Measurements from ENCODE around the gene SLC7A14. TPM values are rescaled to one million over a fixed set of nuclear protein-coding genes. Genes with fewer than 3 reads are reported as not detected.

The SLC7A14 gene
- total and polyA plus RNA-seq, 2 of the 4 experiments (the other 2 are of a cell fraction) = 2.7 to 6.8 TPM

- Histone ChIP-seq H4K5ac (ENCODE audit: low read depth, low read length) (no peak overlapping the region), H3K27ac (ENCODE audit: insufficient read depth, low read length) (peak overlapping the region; percentile 19)
- POLR2A ChIA-PET (ENCODE audit: unreplicated experiment) = no interaction called here
Measured at GRCh38 chr3:170614214-170614966, 28.5 kb upstream of the SLC7A14 start.

More at GRCh38 chr3:170614214-170614966, 28.5 kb upstream of the SLC7A14 start:
- TF ChIP-seq MAZ (IDR thresholded peaks at IDR 0.05; ENCODE audit: borderline replicate concordance, low read depth, low read length) (no peak), RFX5 (IDR thresholded peaks at IDR 0.05; ENCODE audit: low read depth, low read length) (peak; percentile 41; the same call in 1 of the 2 replicates), RCOR1 (IDR thresholded peaks at IDR 0.05; ENCODE audit: insufficient replicate concordance, low read length) (no peak), CEBPB (IDR thresholded peaks at IDR 0.05; ENCODE audit: low read depth, low read length) (peak; percentile 99), FOS (IDR thresholded peaks at IDR 0.05; ENCODE audit: low read depth, low read length) (peak; percentile 83), SMC3 (IDR thresholded peaks at IDR 0.05; ENCODE audit: low read depth, low read length) (no peak)
- TF ChIP-seq, protein P1, sequence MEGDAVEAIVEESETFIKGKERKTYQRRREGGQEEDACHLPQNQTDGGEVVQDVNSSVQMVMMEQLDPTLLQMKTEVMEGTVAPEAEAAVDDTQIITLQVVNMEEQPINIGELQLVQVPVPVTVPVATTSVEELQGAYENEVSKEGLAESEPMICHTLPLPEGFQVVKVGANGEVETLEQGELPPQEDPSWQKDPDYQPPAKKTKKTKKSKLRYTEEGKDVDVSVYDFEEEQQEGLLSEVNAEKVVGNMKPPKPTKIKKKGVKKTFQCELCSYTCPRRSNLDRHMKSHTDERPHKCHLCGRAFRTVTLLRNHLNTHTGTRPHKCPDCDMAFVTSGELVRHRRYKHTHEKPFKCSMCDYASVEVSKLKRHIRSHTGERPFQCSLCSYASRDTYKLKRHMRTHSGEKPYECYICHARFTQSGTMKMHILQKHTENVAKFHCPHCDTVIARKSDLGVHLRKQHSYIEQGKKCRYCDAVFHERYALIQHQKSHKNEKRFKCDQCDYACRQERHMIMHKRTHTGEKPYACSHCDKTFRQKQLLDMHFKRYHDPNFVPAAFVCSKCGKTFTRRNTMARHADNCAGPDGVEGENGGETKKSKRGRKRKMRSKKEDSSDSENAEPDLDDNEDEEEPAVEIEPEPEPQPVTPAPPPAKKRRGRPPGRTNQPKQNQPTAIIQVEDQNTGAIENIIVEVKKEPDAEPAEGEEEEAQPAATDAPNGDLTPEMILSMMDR (conservative IDR thresholded peaks at IDR 0.05; ENCODE audit: low read depth, low read length) = no peak
- no peak overlapping the region for H3K56ac ChIP-seq (ENCODE audit: extremely low read depth, insufficient read depth, low read length)
- CTCF ChIA-PET = interaction anchor here (1.1 kb wide), 1 partner anchor 197 kb away, joined by 3 read pairs; no protein-coding TSS in a partner anchor
- peak overlapping the region; percentile 29; the same call in 1 of the 2 replicates for H3K23ac ChIP-seq (ENCODE audit: low read depth, low read length)
- no peak overlapping the region for H3K4me2 ChIP-seq (ENCODE audit: low read depth, low read length)
- peak overlapping the region; percentile 87 for H3K14ac ChIP-seq (replicated peaks; ENCODE audit: low read depth, low read length)
- no peaks in the 10 kb centered on the region for H3K27me3 ChIP-seq (ENCODE audit: control insufficient read depth, insufficient read depth, low read length)
- 0 out of 4 replicates have a peak overlapping the region, but pooled peaks of 1 of the 2 experiments have one; percentile 60 for H4K8ac ChIP-seq (ENCODE audit: low read depth in 2 of 2, low read length in 2 of 2)
- H2AK9ac ChIP-seq (replicated peaks; ENCODE audit: low read depth, low read length, poor library complexity) = no peak overlapping the region
- peaks cover 5% of the 10 kb centered on the region for H3K9me1 ChIP-seq (ENCODE audit: insufficient read depth, low read length)
- no peaks in the 10 kb centered on the region for H4K20me1 ChIP-seq (ENCODE audit: insufficient read depth, low read length)
- H2BK5ac ChIP-seq (ENCODE audit: low read depth, low read length, poor library complexity, severe bottlenecking) = no peak overlapping the region
- ATAC-seq (ENCODE audit: low read depth) (peak; percentile 99), DNase-seq (peak; percentile 94)
- peak overlapping the region; percentile 78 for H2BK120ac ChIP-seq (ENCODE audit: low read depth, low read length)
- peak overlapping the region; percentile 70 for H2BK20ac ChIP-seq (ENCODE audit: low read depth, low read length)
- peak overlapping the region; percentile 43; the same call in 1 of the 2 replicates for H3K18ac ChIP-seq (ENCODE audit: low read depth, low read length)
- H3K9ac ChIP-seq (ENCODE audit: low read depth, low read length) = no peak overlapping the region
- in situ Hi-C loops (cut with MboI; ENCODE audit: low sequenced_read_pairs) (loop anchor here (10.0 kb wide), 1 partner anchor 190 kb away; no protein-coding TSS in a partner anchor), dilution Hi-C loops (cut with HindIII; ENCODE audit: low sequenced_read_pairs, unreplicated experiment) (no loop called here), intact Hi-C loops (cut with micrococcal nuclease) (no loop called here)
- no peak overlapping the region for H3K4me3 ChIP-seq (ENCODE audit: insufficient read depth, low read depth, low read length)
- no peaks in the 10 kb centered on the region for H3K36me3 ChIP-seq (ENCODE audit: control insufficient read depth, insufficient read depth, low read length)
- H4K91ac ChIP-seq (ENCODE audit: insufficient read depth, low read depth, low read length) = peak overlapping the region; percentile 43; the same call in 1 of the 2 replicates
- 52% methylated on average over 3 of the region's 5 CpGs; no CpG with 5 or more reads in 1 of the 2 experiments for WGBS, 2 experiments (ENCODE audit: extremely low coverage in 2 of 2, insufficient read length in 1 of 2)
- no TSS peak for BruUV-seq (replicated peaks)
- H3K4me1 ChIP-seq (ENCODE audit: control insufficient read depth, insufficient read depth, low read length) = peaks cover 5% of the 10 kb centered on the region
- H3K4ac ChIP-seq (ENCODE audit: low read depth, low read length) = peak overlapping the region; percentile 88
- no peaks in the 10 kb centered on the region for H3K79me1 ChIP-seq (ENCODE audit: low read depth in 1 of 2, low read length in 2 of 2)
- peak overlapping the region; percentile 83; the same call in 2 of the 3 replicates for H2BK15ac ChIP-seq (ENCODE audit: low read depth, low read length)
- peak overlapping the region; percentile 95 for H2AK5ac ChIP-seq (ENCODE audit: low read depth, low read length)
- H3K9me3 ChIP-seq (ENCODE audit: control insufficient read depth, insufficient read depth, low read length) = no peaks in the 10 kb centered on the region
- no peak overlapping the region for H2AFZ ChIP-seq (replicated peaks; ENCODE audit: low read length, poor library complexity)

All from IMR-90 (cell line).